GM18507 (cell line): ENCODE data around the gene DIP2C.
A peak's percentile ranks its signal among the peaks of the same experiment; 100 is the strongest.
"Not testable (repeated sequence)": the region's sequence is repeated elsewhere in the genome, so short reads cannot be mapped to it uniquely, and the experiment has no call there.

Experiments used
- DNase-seq: peaks from one replicate; pipeline ENCODE4 v3.0.0; 2011; ENCODE audit warnings: low read depth; ENCODE audit not compliant: insufficient read length; ENCODE audit errors: extremely low spot score
- FAIRE-seq: peaks from 2 replicates; lab custom pipeline; 2011; peaks lifted over from hg19 to GRCh38; lab: Jason Lieb, UNC

DIP2C gene

DNA sequence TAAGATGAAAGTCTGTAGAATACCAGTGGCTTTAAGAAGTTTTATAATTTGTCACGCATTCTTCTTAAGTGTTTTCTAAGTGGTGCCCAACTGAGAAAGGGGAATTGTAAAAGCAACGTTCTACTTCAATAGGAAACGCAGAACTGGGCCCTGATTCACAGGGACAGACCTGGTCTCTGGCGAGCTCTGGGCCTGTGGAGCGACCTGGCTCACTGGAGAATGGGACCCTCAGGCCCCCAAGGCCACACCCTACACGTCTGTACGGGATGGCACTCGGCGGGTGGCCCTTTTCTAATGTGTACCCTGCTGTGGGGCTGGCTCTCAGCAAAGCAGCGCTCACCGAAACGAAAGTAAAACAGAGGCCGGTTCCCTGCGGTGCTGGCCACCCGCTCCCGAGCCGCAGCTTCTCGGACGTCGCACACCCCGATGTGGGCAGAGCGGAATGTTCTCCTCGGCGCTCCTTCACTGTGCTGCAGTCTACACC is 205.0 kb downstream of the DIP2C start:
- no peak for DNase-seq
- peak; percentile 54 for FAIRE-seq

- FAIRE-seq (no peak), DNase-seq (no peak)
These were observed 206.2 kb downstream of the DIP2C start for GRCh38 chr10:483261-483660.

- DNase-seq (no peak), FAIRE-seq (no peak)
These were observed 206.6 kb downstream of the DIP2C start for GRCh38 chr10:482848-483247.

DNA sequence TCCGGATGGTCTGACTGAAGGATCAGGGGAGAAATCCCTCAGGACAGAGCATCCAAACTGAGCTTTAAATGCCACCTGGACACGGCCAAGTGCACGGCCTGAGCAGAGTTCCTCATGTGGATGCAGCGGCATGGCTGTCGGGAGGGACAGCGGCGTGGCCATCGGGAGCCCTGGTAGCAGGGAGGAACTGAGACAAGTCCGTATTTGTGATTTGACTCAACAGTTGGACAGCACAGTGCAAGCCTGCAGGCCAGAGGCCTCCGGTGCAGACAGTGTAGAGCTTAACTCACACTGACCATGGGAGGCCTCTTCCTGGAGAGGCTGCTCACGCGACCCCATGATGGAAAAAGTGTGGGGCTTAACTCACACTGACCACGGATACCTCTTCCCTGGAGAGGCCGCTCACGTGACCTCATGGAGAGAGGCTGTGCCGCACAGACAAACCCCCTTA is 207.4 kb downstream of the DIP2C start:
- no peak for FAIRE-seq
- no peak for DNase-seq

DNA sequence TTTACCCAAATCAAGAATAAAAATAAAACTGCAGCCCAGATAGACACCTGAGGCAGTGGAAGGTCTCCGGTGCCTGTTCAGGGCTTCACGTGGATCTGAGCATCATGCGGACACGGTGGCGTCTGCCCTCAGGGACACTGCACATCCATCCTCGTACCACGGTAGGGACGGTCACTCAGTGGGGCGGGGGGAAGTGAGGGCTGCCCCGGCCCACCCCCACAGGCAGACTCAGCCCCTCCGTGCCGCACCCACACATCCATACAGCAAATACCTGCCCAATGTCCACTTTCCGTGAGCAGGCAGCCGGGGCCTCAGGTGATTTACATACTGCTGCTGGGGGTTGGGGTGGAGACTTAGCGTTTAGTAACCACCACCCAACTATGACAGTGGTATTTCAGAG is 207.8 kb downstream of the DIP2C start:
- no peak for FAIRE-seq
- DNase-seq: no peak

GRCh38 chr10:480928-481552 is 208.4 kb downstream of the DIP2C start:
- no peak for FAIRE-seq
- DNase-seq: no peak

DNA sequence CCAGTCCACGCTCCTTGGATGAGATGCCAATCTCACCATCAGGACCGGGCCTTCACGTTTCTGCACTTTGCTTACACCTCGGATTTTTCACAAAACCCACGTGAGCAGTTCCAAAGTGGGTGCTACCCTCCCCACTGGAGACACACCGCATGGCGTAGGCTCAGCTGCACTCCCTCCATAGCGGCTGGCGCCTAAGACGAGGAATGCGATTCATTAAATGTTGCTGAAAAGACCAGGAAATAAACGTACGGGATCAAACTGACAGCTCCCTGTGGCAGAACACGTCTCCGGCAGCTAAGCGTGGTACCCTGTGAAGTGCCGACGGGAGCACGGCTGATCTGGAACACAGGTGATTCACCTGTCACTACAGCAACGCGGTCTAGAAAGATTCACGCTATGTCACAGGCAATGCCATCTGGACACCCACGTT is 209.0 kb downstream of the DIP2C start:
- DNase-seq: no peak
- FAIRE-seq: no peak

DNA sequence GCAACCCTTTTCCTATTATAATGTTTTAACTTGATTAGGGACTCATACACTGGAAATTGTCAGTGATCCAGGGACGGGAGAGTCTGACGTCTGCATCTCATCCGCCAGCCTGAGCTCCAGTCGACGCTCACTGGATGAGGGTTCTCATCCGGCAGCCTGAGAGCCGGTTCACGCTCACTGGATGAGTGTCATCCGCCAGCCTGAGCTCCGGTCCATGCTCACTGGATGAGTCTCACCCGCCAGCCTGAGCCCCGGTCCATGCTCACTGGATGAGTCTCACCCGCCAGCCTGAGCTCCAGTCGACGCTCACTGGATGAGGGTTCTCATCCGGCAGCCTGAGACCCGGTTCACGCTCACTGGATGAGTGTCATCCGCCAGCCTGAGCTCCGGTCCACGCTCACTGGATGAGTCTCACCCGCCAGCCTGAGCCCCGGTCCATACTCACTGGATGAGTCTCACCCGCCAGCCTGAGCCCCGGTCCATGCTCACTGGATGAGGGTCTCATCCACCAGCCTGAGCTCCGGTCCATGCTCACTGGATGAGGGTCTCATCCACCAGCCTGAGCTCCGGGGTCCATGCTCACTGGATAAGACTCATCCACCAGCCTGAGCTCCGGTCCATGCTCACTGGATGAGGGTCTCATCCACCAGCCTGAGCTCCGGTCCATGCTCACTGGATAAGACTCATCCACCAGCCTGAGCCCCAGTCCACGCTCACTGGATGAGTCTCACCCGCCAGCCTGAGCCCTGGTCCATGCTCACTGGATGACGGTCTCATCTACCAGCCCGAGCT is 209.6 kb downstream of the DIP2C start:
- DNase-seq, FAIRE-seq: not testable (repeated sequence)

- no peak for DNase-seq
- no peak for FAIRE-seq
These were observed 210.8 kb downstream of the DIP2C start for GRCh38 chr10:478471-479245.

DNA sequence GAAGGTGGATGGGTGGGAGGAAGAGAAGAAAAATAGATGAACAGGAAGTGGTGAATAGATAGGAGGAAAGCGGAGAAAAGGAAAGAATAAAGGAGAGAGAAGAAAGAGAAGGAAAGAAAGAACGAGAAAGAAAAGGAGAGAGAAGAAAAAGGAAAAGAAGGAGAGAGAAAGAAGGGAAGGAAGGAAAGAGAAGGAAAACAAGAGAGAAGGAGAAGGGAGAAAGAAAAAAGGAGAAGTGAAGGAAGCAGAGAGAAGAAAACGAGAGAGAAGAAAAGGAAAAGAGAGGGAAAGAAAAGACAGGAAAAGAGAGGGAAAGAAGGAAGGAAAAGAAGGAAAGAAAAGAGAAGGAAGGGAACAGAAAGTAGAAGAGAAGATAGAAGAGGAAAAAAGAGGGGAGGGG is 211.8 kb downstream of the DIP2C start:
- no peak for DNase-seq

GRCh38 chr10:476455-476780 is 213.1 kb downstream of the DIP2C start:
- no peak for DNase-seq
- FAIRE-seq: no peak

More for the DNA sequence above, 211.8 kb downstream of the DIP2C start:
- no peak for FAIRE-seq

DNA sequence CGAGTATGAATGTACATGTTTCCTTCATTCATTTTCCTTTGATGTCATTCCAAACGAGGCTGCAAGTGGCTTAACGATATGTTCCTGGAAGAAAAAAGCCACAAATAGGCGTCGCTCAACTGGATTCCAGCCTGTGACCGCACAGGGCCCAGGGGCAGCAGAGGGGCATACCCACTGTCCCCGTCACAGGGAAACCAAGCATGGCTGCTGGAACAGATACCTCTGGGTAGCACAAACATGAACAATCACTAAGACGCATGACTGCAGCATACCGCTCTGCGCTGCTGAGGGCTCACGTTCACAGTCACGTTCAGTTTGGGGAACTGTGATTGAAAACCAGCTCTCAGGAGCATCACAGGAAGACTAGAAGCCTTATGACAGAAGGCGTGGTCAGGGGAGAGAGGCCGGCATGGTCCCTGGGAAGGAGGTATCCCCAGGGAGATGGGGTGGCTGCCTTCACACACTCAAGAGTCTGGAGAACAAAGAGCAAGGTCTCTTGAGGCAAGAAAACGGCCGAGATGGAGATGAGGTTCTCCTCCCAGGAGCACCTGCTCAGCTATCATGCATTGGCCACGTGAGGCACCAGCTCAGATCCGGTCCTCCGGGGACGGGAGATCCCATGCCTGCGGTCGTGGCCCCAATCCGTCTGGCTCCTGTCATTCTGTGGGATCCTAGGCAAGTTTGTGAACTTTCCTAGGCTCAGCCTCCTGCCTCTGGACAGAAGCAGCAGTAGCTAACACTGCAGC is 213.6 kb downstream of the DIP2C start:
- FAIRE-seq (no peak), DNase-seq (no peak)

DNA sequence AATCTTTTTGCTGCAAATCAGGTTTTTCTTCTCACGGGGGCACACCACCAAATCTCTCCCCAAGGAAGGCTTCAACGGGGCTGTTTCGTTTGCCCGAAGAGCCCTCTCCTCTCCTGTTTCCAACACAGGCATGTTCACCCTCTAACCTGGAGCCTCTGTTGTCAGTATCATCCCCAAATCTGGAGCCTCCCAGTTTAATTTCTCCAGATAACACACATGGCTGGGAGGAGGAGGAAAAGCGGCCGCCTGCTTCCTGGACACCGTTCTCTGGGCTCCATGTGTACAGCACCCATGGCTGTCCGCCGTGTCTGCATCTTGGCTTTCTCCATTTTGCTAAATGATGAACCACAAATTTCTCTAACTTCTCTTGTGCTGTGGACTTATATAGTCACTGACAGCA is 214.5 kb downstream of the DIP2C start:
- no peak for FAIRE-seq
- no peak for DNase-seq

- FAIRE-seq (no peak), DNase-seq (no peak)
These were observed 215.1 kb downstream of the DIP2C start for GRCh38 chr10:474406-474805.

DNA sequence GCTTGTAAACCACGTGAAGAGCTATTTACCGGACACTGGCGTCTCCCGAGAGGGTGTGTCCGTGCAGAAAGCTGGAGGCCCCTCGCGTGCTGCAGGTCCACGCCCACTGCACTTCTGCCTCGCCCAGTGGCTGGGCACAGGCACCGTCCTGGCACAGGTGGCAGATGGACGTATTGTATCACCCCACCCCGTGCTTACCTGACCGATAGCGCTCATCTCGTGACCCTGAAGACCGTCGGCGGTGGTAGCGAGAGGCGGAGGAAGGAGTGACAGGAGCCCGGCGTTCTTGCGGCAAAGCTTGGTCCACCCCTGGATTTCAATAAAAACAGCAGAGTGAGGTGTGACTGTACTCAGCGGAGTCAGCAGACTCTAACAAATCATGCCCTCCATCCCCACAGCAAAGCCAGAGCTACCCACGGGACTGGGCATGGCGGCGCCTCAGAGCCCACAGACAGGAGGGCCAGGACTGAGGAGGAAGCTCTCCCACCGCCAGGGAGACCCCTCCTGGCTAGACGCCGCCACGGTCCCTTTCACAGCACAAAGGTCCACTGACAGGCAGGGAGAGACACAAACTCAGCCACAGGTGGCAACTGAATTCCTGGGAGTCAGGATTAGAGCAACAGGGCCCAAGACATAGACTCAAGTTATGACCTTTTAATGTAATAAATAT is 217.1 kb downstream of the DIP2C start:
- FAIRE-seq: no peak

DNA sequence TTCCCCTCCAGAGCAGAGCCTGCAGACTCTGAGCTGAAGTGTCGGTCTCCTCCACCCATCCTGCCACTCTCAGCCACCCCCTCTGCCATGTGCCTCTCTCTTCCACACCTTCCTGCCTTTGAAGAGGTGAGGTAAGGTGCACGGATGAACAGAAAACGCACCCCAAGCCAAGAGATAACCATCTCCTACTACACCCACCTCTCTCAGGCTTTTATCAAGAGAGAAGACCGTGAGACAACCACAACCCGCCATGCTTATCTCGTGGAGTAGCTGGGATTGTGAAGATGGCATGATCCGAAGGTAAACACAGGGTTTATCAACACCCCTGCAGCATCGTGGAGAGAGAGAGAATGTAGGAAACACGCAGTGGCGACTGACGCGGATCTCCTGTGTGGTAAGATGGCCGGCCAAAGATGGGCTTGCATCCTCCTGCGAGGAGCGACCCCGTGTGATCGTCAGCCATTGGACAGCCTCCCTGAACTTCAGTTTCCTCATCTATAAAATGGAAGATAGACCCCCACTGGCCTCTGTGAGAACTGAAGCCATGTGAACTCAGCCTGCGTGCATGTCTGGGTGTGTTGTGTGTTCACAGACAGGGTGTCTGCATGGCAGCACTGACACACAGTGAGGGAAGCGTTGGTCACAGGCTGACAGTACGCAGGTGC is 219.0 kb downstream of the DIP2C start:
- DNase-seq: no peak
- FAIRE-seq: no peak

More for the DNA sequence above, 217.1 kb downstream of the DIP2C start:
- DNase-seq: no peak

GRCh38 chr10:469947-470338 is 219.5 kb downstream of the DIP2C start:
- FAIRE-seq: no peak

GRCh38 chr10:459743-460142 is 229.7 kb downstream of the DIP2C start:
- FAIRE-seq (no peak), DNase-seq (no peak)

More at GRCh38 chr10:469947-470338, 219.5 kb downstream of the DIP2C start:
- no peak for DNase-seq

DNA sequence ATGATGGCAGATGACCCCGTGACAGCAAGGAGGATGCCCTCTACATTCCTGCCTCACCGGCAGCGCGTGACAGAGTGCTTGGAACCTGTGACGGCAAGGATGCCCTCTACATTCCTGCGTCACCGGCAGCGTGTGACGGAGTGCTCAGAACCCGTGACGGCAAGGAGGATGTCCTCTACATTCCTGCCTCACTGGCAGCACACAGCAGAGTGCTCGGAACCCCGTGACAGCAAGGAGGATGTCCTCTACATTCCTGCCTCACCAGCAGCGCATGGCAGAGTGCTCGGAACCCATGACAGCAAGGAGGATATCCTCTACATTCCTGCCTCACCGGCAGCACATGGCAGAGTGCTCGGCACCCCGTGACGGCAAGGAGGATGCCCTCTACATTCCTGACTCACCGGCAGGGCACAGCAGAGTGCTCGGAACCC is 231.0 kb downstream of the DIP2C start:
- DNase-seq: no peak
- FAIRE-seq: no peak
